Smooth muscle cell (in vitro differentiated cells): ENCODE data around the gene SPOP. TPM values are rescaled to one million over a fixed set of nuclear protein-coding genes. Genes with fewer than 3 reads are reported as not detected.
"Not testable (repeated sequence)": the region's sequence is repeated elsewhere in the genome, so short reads cannot be mapped to it uniquely, and the experiment has no call there.

Experiments used
- DNase-seq: peaks from one replicate; lab custom pipeline; 2025; ENCODE audit not compliant: unreplicated experiment; lab: John Stamatoyannopoulos, UW
- H2AFZ ChIP-seq: fragments of 200-600 bp; sonication (generic); 2 replicates; pipeline ENCODE4 v1.6.0; 2016; ENCODE audit warnings: antibody characterized with exemption, low read depth, mild to moderate bottlenecking
- H3F3A ChIP-seq: fragments of 200-600 bp; sonication (generic); 2 replicates; pipeline ENCODE4 v1.6.0; 2017; ENCODE audit warnings: antibody characterized with exemption, low read depth
- H3K27ac ChIP-seq: fragments of 200-600 bp; sonication (generic); 2 replicates; pipeline ENCODE4 v1.5.1; 2016; ENCODE audit warnings: low read depth, mild to moderate bottlenecking
- H3K27me3 ChIP-seq: fragments of 200-600 bp; sonication (generic); 2 replicates; pipeline ENCODE4 v1.6.1; 2016; ENCODE audit warnings: low read depth, mild to moderate bottlenecking
- H3K36me3 ChIP-seq: fragments of 200-600 bp; sonication (generic); 2 replicates; pipeline ENCODE4 v1.5.1; 2016; ENCODE audit warnings: low read depth
- H3K4me1 ChIP-seq: fragments of 200-600 bp; sonication (generic); 2 replicates; pipeline ENCODE4 v1.5.1; 2016; ENCODE audit warnings: low read depth
- H3K4me2 ChIP-seq: fragments of 200-600 bp; sonication (generic); 2 replicates; pipeline ENCODE4 v1.6.0; 2016; ENCODE audit warnings: mild to moderate bottlenecking
- H3K4me3 ChIP-seq: fragments of 200-600 bp; sonication (generic); 2 replicates; pipeline ENCODE4 v1.5.1; 2016; ENCODE audit warnings: mild to moderate bottlenecking
- H3K79me2 ChIP-seq: fragments of 200-600 bp; sonication (generic); 2 replicates; pipeline ENCODE4 v1.6.0; 2016; ENCODE audit warnings: low read depth, mild to moderate bottlenecking
- H3K9ac ChIP-seq: fragments of 200-600 bp; sonication (generic); 2 replicates; pipeline ENCODE4 v1.6.0; 2016; ENCODE audit warnings: low read depth
- H3K9me3 ChIP-seq: fragments of 200-600 bp; sonication (generic); replicated peaks from 2 replicates; pipeline ENCODE4 v1.5.1; 2016; ENCODE audit warnings: low read depth
- H4K20me1 ChIP-seq: fragments of 200-600 bp; sonication (generic); 2 replicates; pipeline ENCODE4 v1.6.0; 2016; ENCODE audit warnings: low read depth
- WGBS: methylation state at CpG from one replicate; pipeline ENCODE4 v1.1.7; 2016; ENCODE audit warnings: low lambda C conversion rate; 5-methylcytosine and 5-hydroxymethylcytosine counted together
- polyA plus RNA-seq: library from polyadenylated mRNA; unstranded; fragments of >200 nt; fragmentation: Nextera tagmentation; extraction: Ambion mirVana; gene quantifications from 2 replicates; pipeline ENCODE4 v1.2.1, GENCODE V29; 2016
- total RNA-seq: library from RNA; depleted of rRNA; stranded (reverse); fragments of >200 nt; gene quantifications from 2 replicates; pipeline ENCODE4 v1.2.3, GENCODE V29; 2014
- TF ChIP-seq, protein P1 (sequence below): fragments of 200-600 bp; sonication (generic); IDR thresholded peaks from 2 replicates; pipeline ENCODE4 v1.5.1; 2017; ENCODE audit warnings: borderline replicate concordance, mild to moderate bottlenecking, antibody characterized with exemption; ENCODE audit not compliant: insufficient read depth, poor library complexity, severe bottlenecking

Gene SPOP
- total RNA-seq, result 36.5 and 55.0 TPM in 2 replicates
- polyA plus RNA-seq, result 54.9 and 69.8 TPM in 2 replicates

- Histone ChIP-seq H3K27me3 (no peaks in the 10 kb centered on the region), H4K20me1 (peaks cover 38% of the 10 kb centered on the region), H3K36me3 (no peaks in the 10 kb centered on the region), H3K9me3 (no peaks in the 10 kb centered on the region), H3F3A (no peaks in the 10 kb centered on the region), H3K27ac (peak within 1 kb of the TSS; percentile 91), H3K4me2 (peak within 1 kb of the TSS; percentile 93), H2AFZ (peak within 1 kb of the TSS; percentile 75), H3K9ac (peak within 1 kb of the TSS; percentile 95), H3K4me3 (peak within 1 kb of the TSS; percentile 64), H3K79me2 (peaks cover 41% of the 10 kb centered on the region), H3K4me1 (peaks cover 21% of the 10 kb centered on the region)
- DNase-seq, result peak; percentile 94
- TF ChIP-seq, protein P1, sequence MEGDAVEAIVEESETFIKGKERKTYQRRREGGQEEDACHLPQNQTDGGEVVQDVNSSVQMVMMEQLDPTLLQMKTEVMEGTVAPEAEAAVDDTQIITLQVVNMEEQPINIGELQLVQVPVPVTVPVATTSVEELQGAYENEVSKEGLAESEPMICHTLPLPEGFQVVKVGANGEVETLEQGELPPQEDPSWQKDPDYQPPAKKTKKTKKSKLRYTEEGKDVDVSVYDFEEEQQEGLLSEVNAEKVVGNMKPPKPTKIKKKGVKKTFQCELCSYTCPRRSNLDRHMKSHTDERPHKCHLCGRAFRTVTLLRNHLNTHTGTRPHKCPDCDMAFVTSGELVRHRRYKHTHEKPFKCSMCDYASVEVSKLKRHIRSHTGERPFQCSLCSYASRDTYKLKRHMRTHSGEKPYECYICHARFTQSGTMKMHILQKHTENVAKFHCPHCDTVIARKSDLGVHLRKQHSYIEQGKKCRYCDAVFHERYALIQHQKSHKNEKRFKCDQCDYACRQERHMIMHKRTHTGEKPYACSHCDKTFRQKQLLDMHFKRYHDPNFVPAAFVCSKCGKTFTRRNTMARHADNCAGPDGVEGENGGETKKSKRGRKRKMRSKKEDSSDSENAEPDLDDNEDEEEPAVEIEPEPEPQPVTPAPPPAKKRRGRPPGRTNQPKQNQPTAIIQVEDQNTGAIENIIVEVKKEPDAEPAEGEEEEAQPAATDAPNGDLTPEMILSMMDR, result no peak
- WGBS, result 20% methylated on average over 48 of the region's 53 CpGs
Measured at GRCh38 chr17:49677933-49678847, at the start of gene SPOP. SPOP (minus strand) TSS chr17:49678097; CDS start chr17:49622810, 55,287 bp downstream.

DNA sequence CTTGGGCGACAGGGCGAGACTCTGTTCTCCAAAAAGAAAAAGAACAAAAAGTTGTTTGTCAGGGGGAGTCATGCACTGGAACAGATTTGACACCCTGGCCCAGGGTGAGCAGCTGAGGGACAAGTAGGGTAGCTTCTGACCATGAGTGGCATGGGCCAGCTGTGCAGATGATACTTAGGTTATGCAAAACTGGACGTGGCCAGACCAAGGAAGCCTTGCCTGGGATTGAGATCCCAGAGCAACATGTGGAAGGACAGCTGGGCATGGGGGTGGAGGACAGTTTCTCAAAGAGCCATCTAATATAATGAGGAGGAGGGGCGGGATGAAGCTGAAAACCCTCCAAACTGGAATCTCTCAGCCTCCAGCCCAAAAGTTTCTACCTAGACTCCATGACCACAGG is 49.5 kb upstream of the SPOP start:
- Histone ChIP-seq H2AFZ (no peak overlapping the region), H3K9me3 (no peaks in the 10 kb centered on the region), H3F3A (no peaks in the 10 kb centered on the region), H4K20me1 (no peaks in the 10 kb centered on the region), H3K36me3 (no peaks in the 10 kb centered on the region), H3K79me2 (no peaks in the 10 kb centered on the region), H3K4me1 (no peaks in the 10 kb centered on the region), H3K4me3 (no peak overlapping the region), H3K4me2 (no peak overlapping the region), H3K9ac (no peak overlapping the region), H3K27me3 (no peaks in the 10 kb centered on the region), H3K27ac (no peak overlapping the region)
- 100% methylated on average over 4 of the region's 4 CpGs for WGBS
- TF ChIP-seq, protein P1, result no peak
- no peak for DNase-seq

DNA sequence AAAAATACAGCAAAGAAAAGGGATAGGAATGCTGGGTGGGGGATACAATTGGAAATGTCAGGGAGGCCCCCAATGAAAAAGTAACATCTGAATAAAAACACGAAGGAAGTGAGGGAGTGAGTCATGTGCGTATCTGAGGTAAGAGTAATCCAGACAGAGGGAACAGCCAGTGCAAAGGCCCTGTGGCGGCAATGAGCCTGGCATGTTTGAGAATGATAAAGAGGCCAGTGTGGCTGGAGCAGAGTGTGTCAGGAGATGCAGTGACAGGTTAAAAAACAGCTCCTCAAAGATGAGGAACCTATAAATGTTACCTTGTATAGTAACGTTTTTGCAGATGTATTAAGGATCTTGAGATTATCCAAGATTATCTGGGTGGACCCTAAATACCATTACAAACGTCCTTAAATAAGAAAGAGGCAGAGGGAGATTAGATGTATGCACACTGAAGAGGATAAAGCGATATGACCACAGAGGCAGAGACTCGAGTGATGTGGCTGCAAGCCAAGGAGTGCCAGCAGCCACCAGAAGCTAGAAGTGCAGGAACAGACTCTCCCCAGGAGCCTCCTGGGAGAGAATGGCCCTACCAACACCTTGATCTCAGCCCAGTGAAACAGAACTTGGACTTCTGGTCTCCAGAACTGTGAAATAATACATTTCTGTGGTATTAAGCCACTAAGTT is 47.7 kb upstream of the SPOP start:
- Histone ChIP-seq H3F3A (no peaks in the 10 kb centered on the region), H3K79me2 (no peaks in the 10 kb centered on the region), H3K4me1 (no peaks in the 10 kb centered on the region), H3K9ac (no peak overlapping the region), H3K9me3 (no peaks in the 10 kb centered on the region), H2AFZ (no peak overlapping the region), H3K27ac (no peak overlapping the region), H4K20me1 (no peaks in the 10 kb centered on the region), H3K36me3 (no peaks in the 10 kb centered on the region), H3K27me3 (no peaks in the 10 kb centered on the region), H3K4me2 (no peak overlapping the region), H3K4me3 (no peak overlapping the region)
- TF ChIP-seq, protein P1, result no peak
- 93% methylated on average over 7 of the region's 7 CpGs for WGBS
- no peak for DNase-seq

- not testable (repeated sequence) for H3K27me3 ChIP-seq, H3K36me3 ChIP-seq, H3K79me2 ChIP-seq, H4K20me1 ChIP-seq, H3K9ac ChIP-seq, H2AFZ ChIP-seq, DNase-seq, H3K4me2 ChIP-seq, H3K4me1 ChIP-seq, H3K4me3 ChIP-seq, H3F3A ChIP-seq, H3K9me3 ChIP-seq, H3K27ac ChIP-seq
- 96% methylated on average over 6 of the region's 6 CpGs for WGBS
Measured at GRCh38 chr17:49724552-49724951, 46.7 kb upstream of the SPOP start.
